HG03521 (cell line): ENCODE data around the gene SLAIN1.
A peak's percentile ranks its signal among the peaks of the same experiment; 100 is the strongest.
"Not testable (repeated sequence)": the region's sequence is repeated elsewhere in the genome, so short reads cannot be mapped to it uniquely, and the experiment has no call there.

Experiments used
- ATAC-seq: cut with Tn5 transposase; IDR thresholded peaks from one replicate; pipeline ENCODE4 v1.9.1; 2021; ENCODE audit warnings: mild to moderate bottlenecking, moderate library complexity; ENCODE audit not compliant: unreplicated experiment

The SLAIN1 gene

DNA sequence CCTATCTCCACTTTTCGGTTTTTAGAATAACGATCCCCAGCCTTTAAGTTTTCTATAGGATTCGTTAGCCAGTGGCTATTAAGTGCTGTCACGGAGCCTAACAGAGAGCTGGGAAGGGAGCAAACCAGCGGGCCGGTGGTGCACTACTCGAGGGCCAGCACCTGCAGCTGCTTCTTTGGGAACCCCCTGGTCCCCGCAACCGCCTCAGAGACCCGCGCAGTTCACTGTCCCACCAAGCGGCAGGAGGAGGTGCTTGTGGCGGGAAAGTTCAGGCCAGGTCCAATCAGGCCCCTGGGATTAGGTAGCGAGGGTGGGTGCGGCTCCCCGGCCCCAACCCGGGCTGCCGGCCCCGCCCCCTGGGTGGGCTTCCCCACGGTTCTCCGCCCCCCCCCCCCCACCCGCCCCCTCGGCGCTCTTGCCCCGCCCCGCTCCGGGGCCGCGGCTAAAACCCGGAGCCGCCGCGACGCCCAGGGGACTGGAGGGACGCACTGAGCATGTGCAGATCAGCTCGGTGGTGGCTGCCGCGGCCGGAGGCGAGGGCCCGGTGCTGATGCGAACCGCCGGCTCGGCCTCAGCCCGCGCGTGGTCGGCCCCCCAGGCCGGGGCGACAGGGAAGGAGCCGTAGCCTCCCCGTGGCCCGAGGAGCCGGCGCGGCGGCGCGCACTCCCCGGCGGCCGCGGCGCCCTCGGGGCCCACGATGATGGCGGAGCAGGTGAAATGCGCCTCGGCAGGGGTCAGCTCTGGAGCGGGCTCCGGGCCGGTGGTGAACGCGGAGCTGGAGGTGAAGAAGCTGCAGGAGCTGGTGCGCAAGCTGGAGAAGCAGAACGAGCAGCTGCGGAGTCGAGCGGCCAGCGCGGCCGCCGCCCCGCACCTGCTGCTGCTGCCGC, at the start of gene SLAIN1:
Gene SLAIN1, plus strand, starts transcription at position 471 of the 887 bp plus-strand sequence. Its CDS starts 227 bp downstream, at position 698.
- ATAC-seq = peak; percentile 66

DNA sequence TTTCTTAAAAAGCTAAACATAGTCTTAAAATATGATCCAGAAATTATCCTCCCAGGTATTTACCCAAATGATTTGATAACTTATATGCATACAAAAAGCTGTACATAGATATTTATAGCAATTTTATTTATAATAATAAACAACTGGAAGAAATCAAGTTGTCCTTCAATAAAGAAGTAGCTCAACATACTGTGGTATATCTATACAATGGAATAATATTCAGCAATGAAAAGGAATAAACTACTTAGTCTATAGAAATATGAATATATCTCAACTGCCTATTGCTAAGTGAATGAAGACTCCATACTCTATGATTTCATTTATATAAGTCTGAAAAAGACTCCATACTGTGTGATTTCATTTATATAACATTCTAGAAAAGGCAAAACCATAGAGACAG, 47.1 kb upstream of the SLAIN1 start:
- ATAC-seq = no peak

DNA sequence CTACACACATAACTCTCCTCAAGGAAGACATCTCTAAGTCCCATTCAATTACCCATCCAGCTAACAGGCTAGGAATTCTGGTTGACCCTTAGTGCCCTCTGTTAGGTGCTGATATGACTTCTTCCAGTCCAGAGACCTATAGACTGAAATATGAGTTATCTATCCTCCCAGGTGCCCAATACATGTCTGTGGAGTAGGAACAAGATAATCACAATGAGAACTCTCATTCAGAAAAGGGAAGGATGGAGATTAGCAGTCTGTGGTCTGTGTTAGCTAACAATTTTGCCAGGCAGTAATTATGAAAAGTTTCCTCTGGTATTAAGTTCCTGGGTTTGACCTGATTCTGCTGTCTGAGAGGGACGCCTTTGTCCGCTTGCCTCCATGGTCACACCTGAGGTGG, 44.2 kb upstream of the SLAIN1 start:
- ATAC-seq = no peak

DNA sequence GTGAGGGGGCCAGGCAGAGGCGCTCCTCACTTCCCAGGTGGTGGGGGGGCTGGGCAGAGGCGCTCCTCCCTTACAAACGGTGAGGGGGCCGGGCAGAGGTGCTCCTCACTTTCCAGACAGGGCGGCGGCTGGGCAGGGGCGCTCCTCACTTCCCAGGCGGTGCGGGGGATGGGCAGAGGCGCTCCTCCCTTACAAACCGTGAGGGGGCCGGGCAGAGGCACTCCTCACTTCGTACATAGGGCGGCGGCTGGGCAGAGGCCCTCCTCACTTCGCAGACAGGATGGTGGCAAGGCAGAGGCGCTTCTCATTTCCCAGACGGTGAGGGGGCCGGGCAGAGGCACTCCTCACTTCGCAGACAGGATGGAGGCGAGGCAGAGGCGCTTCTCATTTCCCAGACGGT, 37.5 kb upstream of the SLAIN1 start:
- not testable (repeated sequence) for ATAC-seq

DNA sequence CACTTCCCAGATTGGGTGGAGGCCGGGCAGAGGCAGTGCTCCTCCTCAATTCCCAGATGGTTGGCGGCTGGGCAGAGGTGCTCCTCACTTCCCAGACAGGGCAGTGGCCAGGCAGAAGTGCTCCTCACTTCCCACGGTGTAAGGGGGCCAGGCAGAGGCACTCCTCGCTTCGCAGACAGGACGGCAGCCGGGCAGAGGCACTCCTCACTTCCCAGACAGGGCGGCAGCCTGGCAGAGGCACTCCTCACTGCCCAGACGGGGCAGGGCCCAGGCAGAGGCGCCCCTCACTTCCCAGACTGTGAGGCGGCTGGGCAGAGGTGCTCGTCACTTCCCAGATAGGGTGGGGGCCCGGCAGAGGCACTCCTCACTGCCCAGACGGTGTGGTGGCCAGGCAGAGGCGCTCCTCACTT, 36.6 kb upstream of the SLAIN1 start:
- ATAC-seq = no peak

DNA sequence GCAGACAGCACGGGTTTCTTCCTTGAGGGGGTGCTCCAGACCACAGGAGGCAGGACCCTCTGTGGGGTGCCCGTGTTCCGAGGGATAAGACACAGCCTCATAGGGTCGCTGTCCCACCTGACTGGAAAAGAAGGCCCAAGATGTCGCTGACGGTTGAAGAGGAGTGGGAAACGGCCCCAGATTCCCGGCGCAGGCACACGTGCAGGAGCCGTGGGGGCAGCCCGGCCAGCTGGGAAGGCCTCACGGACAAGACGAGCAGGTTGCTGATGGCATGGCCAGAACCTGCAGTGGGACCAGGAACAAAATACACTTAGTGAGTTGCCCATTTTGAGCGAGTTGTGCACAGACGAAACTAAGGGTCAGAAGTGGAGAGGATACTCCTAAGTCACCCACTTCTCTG, 35.2 kb upstream of the SLAIN1 start:
- not testable (repeated sequence) for ATAC-seq

DNA sequence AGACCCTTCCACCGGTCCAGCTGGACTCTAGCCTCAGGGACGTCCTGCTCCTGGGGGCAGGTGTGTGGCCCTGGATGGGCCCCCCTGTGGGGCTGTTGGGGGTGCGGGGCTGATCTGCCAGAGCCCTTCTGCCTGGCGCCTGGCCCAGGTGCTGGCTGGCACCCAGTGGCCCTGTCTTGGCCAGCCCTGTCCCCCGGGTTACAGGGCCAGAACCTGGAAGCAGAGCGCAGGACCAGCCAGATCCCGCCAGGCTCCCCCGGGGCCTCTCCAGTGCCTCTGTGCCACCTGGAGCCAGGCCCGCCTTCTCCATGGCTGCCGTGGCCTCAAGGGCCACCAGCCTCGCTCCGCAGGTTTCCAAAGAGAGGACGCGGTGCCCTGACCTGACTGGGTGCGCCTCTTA, 34.7 kb upstream of the SLAIN1 start:
- ATAC-seq = not testable (repeated sequence)

DNA sequence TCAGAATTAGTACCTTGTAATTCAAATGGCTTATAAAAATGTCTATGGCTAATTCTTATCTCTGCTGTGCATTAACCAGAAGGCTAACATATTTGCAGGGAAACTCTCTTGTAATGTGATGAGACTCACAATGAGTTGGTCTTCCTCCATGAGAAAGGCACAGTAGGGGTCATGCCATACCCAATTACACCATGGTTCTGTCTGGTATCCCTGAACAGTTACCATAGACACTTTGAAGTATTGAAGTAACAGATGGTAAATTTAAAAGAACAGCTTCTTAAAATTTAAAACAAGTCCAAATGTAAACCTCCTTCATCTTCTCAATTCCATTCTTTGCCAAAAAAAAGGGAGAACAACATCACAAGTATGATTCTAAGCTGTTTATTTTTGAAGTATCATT, 22.6 kb upstream of the SLAIN1 start:
- no peak for ATAC-seq

DNA sequence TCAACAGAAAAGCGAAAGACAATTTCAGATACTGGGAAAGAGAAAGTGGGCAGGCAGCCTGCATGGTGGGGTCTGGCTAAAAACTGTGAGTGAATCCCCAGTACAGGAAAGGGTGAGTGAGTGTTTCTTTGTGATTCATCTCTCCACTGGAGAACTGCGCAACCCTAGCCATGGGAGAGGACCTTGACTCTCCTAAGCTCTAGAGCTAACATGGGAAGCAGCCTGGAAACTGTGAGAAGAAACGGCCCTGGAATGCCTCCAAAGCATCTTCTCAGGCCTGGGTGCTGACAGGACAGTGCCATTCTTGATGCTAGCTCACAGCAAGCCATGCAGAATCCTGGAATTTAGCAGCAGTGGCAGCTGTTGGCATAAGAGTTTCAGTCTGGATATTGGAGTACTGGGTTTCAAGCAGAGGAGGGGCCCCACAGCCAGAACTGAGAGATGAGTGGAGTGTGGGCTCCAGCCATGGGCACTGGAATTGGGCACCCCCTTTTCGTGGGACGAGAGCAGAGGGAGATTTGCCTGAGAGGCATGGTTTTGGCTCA, 18.7 kb upstream of the SLAIN1 start:
- no peak for ATAC-seq

DNA sequence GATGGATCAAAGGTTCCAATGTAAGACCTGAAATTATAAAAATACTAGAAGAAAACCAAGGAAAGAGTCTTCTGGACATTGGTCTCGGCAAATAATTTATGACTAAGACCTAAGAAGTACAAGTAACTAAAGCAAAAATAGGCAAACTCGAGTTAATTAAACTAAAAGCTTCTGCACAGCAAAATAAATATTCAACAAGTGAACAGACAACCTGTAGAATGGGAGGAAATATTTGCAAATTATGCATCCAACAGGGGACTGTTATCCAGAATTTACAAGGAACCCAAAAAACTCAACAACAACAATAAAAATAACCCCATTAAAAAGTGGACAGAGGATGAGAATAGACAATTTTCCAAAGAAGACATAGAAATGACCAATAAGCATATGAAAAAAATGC, 9.7 kb upstream of the SLAIN1 start:
- no peak for ATAC-seq

DNA sequence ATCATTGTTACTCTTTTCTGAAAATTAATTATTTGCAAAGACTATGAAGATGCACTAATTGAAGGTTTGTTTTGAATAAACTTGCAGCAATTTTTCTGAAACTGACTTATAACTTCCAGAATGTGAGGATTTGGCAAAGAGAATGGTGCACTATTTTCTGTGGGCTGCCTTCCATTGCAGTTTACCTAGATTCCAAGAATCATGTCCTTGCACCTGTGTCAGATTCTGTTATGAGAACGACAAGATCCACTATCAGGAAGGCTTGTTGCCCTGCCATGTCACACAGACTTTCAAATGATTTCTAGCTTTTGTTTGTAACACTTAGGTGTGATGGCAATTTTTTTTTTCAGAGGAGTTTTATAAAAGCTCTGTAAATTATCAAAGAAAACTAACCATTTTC, 5.6 kb upstream of the SLAIN1 start:
- ATAC-seq = no peak

DNA sequence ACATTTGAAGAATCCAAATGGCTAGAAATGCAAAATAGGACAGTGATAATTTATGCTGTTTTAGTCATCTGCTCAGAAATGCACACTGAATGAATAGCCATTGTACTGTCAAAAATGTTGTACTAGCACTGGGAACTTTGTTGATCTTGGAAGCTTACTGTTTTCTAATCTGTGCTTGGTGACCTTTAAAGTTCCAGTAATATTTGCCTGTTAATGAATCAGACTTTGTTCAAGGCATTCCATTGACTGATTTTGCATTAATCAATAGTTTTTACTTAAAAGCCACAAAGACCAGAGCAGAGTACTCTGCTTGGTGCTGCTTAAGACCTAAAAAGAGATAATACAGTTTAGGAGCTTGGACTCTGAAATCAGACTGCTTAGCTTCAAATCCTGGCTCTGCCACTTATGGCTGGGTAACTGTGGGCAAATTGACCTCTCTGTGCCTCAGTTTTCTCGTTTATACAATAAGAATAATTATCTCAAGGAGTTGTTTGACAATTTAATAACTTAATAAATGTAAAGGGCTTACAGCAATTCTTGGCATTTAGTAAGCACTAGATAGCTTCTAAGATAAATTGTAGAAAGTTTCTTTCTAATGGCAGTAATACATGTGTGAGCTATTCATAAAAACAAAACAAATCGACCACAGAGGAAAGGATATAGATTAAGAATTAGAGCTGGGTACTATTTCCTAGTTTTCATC, 4.6 kb upstream of the SLAIN1 start:
- ATAC-seq = no peak

DNA sequence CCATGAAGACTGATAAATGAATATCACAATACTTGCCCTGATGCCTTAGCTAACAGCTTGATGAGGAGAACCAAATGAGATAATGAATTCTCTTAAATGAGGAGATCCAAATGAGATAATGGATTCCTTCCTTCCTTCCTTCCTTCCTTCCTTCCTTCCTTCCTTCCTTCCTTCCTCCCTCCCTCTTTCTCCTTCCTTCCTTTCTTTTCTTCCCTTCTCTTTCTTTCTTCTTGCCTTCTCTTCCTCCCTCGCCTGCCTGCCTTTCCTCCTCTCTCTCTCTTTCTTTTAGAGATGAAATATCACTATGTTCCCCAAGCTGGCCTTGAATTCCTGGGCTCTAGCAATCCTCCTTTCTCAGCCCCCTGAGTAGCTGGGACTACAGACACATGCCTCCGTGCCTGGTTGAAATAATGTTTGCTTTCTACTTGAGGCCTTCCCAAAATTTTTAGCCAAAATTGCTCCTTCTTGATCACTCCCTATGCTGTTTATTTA, 4.0 kb upstream of the SLAIN1 start:
- no peak for ATAC-seq

DNA sequence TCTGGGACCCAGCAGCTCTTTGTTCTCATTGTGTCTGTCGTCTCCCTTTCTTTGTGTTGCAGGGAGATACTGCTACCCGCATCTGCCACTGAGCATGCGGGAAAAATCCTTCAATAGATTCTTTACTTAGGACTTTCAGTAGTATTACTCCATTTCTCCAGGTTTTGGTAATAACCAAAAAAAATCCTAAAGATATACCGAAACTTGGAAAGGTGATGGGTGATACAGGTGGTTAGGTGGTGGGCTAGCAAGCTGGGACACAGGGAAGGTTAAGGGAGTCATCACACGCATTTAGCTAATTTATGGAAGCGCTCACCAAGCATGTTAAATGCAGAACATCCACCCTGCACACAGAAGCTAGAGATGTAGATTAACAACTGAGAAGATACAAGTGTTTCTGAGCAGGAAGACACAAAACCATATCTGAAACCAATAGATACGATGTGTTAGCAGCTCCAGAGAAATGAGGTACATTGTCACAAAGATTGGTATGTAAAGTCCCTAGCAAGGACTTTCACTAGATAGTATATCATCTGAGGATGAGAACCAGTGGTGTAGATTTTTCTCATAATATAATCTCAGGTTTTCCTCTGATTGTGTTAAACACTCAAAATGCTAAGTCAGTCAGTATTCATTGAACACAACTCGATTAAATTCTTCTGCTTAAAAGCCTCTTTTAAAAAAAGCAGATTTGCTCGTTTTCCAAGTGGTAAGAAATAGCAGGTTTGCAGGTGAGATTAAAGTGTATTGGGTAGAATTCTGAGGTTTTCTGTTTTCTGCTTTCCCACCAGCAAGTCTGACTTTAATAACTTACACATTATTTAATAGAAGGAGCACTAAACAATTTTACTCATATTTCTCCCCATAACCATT, 1.2 kb upstream of the SLAIN1 start:
- no peak for ATAC-seq

DNA sequence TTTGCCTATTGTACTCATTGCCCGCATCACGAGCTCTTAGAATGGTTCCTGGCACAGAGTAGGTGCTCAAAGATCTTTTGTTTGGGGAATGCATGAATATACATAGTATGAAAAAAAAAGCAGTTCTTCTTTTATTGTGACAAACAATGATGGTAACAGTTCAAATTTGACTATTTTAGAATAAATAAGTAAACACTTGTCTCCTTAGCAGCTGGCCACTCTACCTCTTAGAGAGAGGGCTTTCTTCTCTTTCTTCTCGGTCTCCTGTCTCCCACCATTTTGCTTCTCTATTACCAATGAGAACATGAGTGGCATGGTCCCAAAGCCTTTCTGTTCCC, 639 bp upstream of the SLAIN1 start:
- ATAC-seq = peak; percentile 0

DNA sequence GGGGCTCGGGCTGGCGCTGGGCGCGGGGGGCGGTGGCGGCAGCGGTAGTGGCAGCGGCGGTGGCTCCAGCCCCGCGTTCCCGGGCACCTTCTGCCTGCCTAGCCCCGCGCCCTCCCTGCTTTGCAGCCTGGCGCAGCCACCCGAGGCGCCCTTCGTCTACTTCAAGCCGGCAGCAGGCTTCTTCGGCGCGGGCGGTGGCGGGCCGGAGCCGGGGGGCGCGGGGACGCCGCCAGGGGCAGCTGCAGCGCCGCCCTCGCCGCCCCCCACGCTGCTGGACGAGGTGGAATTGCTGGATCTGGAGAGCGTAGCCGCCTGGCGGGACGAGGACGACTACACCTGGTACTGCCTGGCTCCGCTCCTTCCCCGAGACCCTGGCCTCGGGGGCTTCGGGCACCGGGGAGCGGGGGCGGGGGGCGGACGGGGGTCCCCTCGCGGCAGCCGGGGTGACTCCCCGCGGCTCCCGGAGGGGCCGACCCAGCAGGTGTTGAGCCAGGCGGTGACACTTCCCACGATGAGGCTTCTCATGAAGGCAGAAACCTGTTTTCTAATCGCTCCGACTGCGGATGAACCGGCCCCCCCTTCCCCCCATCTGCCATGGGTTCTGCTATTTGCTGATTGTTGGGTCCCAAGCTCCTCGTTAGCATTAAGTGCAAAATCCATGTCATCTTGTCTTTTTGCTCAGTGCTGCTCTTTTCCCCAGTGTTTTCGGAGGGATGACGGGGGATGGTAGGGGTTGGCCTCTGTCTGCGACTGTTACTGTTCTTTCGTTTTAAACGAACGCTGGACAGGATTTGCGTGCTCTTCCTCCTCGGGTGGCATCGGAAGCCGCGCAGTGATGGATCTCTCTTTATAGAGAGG, 943 bp downstream of the SLAIN1 start:
- ATAC-seq = peak; percentile 23

DNA sequence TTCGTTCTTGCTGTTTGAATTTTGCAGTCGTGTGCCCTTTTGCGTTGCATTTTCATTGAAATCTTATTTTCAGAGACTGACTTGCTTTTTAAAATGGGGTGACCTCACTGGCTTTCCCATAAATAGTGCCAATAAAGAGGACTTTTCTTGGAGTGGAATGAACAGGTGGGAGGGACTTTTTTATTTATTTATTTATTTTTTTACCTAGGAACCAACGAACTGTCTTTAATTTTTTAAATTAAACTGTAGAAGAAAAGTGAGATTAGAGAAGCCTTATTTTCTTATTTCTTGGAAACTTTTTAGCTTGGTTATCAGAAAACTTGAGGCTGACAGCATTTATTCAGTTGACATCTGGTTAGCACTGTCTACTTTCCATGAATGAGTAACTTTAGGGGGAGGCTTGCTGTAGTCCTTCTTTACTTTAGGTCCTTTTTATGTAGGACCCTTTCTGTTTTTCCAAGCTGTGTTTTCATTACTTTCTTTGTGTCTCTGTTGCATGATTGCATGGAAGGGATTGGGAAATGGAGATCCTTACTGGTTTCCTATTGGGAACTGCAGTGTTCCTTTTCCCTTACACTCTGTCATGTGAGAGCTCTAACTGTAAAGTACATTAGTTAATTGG, 1.7 kb downstream of the SLAIN1 start:
- no peak for ATAC-seq

DNA sequence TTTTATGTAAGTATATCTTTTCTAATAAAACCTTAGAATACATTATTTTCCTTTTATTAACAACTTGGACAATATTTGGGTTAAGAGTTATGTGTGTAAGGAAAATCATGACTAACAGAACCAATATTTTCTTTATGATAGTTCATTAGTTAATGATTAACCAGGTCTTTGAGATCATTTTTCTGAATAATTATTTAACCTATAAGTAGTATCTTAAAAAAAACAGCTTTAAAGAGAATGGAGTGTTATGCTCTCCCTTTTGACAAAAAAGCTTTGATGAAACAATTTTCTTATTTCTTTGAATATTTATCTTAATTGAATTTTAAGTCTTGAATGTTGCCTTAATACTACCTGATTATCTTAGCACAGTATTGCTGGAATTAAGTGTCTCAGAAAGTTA, 3.8 kb downstream of the SLAIN1 start:
- ATAC-seq = no peak

DNA sequence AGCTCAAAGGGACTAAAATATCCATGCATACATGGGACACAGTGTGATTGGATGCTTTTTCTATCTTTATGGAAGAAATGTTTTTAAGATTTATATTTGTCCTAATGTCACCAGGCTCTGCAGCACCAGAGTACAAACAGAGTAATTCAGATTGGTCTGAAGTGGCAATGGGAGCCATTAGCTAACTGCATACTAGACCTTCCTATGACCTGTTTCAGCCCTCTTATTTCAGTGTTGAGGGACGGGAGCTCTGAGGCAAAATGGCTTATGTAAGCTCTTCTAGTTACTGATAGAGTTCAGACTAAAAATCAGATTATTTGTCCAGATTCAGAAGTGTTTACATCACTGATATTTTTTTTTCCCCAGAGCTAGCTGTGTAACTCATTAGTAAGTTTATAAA, 4.9 kb downstream of the SLAIN1 start:
- ATAC-seq = no peak

DNA sequence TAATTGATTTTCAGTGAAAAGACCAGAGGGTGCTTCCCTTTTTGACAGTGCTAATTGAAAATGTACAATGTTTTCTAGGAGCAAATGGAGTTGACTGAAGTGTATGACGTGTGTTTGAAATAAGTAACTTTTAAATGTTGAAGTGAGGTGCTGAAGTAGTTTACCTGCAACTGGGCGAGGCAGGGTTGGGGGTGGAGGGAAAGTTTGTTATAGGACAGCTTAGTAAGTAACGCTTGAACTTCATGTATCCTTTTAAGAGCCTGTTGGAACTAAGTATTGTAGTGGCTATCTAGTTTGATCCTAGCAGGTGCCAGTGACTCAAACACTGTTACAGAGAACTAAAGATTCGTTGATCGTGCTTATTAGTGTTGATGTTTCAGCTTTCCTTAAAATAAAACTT, 5.9 kb downstream of the SLAIN1 start:
- no peak for ATAC-seq
